SK-N-SH (cell line): ENCODE data around the gene NEGR1. TPM values are rescaled to one million over a fixed set of nuclear protein-coding genes. Genes with fewer than 3 reads are reported as not detected.

ENCODE experiments used
- CTCF ChIA-PET: fragments of 300-600, 350-600 bp; formaldehyde crosslinking; extraction: SDS; loops from one replicate; lab custom pipeline; 2021; lab: Yijun Ruan, JAX
- POLR2A ChIA-PET: fragments of 350-600 bp; sonication (Branson Sonifier 250); formaldehyde crosslinking; extraction: SDS; loops from one replicate; lab custom pipeline; 2020; ENCODE audit warnings: antibody characterized with exemption, inconsistent platforms; lab: Yijun Ruan, JAX
- DNase-seq: peaks from one replicate; pipeline ENCODE4 v3.0.0; 2012
- H2AFZ ChIP-seq: fragments of 200-600 bp; sonication (generic); 2 replicates; pipeline ENCODE4 v1.8.1; 2016; ENCODE audit warnings: antibody characterized with exemption, mild to moderate bottlenecking, low read depth
- H3F3A ChIP-seq: fragments of 200-600 bp; sonication (generic); replicated peaks from 2 replicates; pipeline ENCODE3; 2016; ENCODE audit warnings: antibody characterized with exemption, mild to moderate bottlenecking; ENCODE audit not compliant: insufficient read depth
- H3K27ac ChIP-seq, 2 experiments: fragments of 200-500 bp in 1 of 2; fragments of 200-600 bp in 1 of 2; sonication (Bioruptor generic) in 1 of 2; sonication (generic), shearing (Covaris generic) in 1 of 2; 2 replicates each; pipeline versions ENCODE4 v1.5.1 to v1.6.1; 2014 to 2016; ENCODE audit warnings: low read depth in 2 of 2, inconsistent platforms in 1 of 2, low read length in 1 of 2, mild to moderate bottlenecking in 1 of 2, mixed read lengths in 1 of 2
- H3K27me3 ChIP-seq: fragments of 200-600 bp; sonication (generic), shearing (Covaris generic); 2 replicates; pipeline ENCODE4 v1.6.1; 2016; ENCODE audit warnings: mixed run types; ENCODE audit not compliant: insufficient read depth
- H3K36me3 ChIP-seq, 2 experiments: fragments of 200-500 bp in 1 of 2; fragments of 200-600 bp in 1 of 2; sonication (Bioruptor generic) in 1 of 2; sonication (generic) in 1 of 2; replicated peaks in 1 of 2; 2 replicates each; pipeline versions ENCODE3 to v1.5.1; 2014 to 2016; ENCODE audit warnings: low read length in 1 of 2, mild to moderate bottlenecking in 1 of 2; ENCODE audit not compliant: insufficient read depth in 2 of 2, control insufficient read depth in 1 of 2
- H3K4me1 ChIP-seq, 2 experiments: fragments of 200-500 bp in 1 of 2; fragments of 200-600 bp in 1 of 2; sonication (Bioruptor generic) in 1 of 2; sonication (generic), shearing (Covaris generic) in 1 of 2; 2 replicates each; pipeline versions ENCODE4 v1.5.1 to v1.6.1; 2014 to 2016; ENCODE audit warnings: low read depth in 1 of 2, low read length in 1 of 2, mixed run types in 1 of 2; ENCODE audit not compliant: insufficient read depth in 2 of 2, control insufficient read depth in 1 of 2
- H3K4me2 ChIP-seq: fragments of 200-600 bp; sonication (generic), shearing (Covaris generic); 2 replicates; pipeline ENCODE4 v1.6.1; 2017; ENCODE audit warnings: mixed run types
- H3K4me3 ChIP-seq, 2 experiments: fragments of 200-500 bp in 1 of 2; fragments of 200-600 bp in 1 of 2; sonication (Bioruptor generic) in 1 of 2; sonication (generic), shearing (Covaris generic) in 1 of 2; 2 replicates each; pipeline versions ENCODE4 v1.5.1 to v1.8.1; 2014 to 2016; ENCODE audit warnings: low read depth in 2 of 2, inconsistent platforms in 1 of 2, low read length in 1 of 2, mild to moderate bottlenecking in 1 of 2, mixed read lengths in 1 of 2, moderate library complexity in 1 of 2
- H3K79me2 ChIP-seq: fragments of 200-600 bp; sonication (generic); 2 replicates; pipeline ENCODE4 v1.8.1; 2017; ENCODE audit warnings: mild to moderate bottlenecking; ENCODE audit not compliant: insufficient read depth
- H3K9ac ChIP-seq: fragments of 200-600 bp; sonication (generic); 2 replicates; pipeline ENCODE4 v1.6.1; 2017; ENCODE audit warnings: mixed run types
- H3K9me2 ChIP-seq: fragments of 200-600 bp; sonication (generic); 2 replicates; pipeline ENCODE4 v1.6.1; 2017; ENCODE audit warnings: mixed run types
- H3K9me3 ChIP-seq: fragments of 200-600 bp; sonication (generic); 2 replicates; pipeline ENCODE4 v1.6.1; 2017; ENCODE audit warnings: mixed run types, mild to moderate bottlenecking, moderate library complexity
- H4K20me1 ChIP-seq: fragments of 200-600 bp; sonication (generic); 2 replicates; pipeline ENCODE4 v1.6.1; 2017; ENCODE audit warnings: mild to moderate bottlenecking, mixed run types; ENCODE audit not compliant: insufficient read depth
- CTCF ChIP-seq: fragments of 200-600 bp; sonication (generic); IDR thresholded peaks from 2 replicates; pipeline ENCODE4 v1.6.1; 2017; ENCODE audit warnings: antibody characterized with exemption, mild to moderate bottlenecking, moderate library complexity
- ELF1 ChIP-seq: IDR thresholded peaks from 2 replicates; pipeline ENCODE4 v1.4.0; 2012
- EP300 ChIP-seq, 2 experiments: IDR thresholded peaks; 2 replicates each; pipeline versions ENCODE4 v1.4.0 to v1.6.1; 2012; ENCODE audit warnings: borderline replicate concordance in 1 of 2, low read depth in 1 of 2, low read length in 1 of 2
- EZH2phosphoT487 ChIP-seq: fragments of 200-600 bp; sonication (generic); IDR thresholded peaks from 2 replicates; pipeline ENCODE4 v1.6.1; 2017; ENCODE audit warnings: low read depth, mixed run types, mild to moderate bottlenecking, antibody characterized with exemption, moderate library complexity, borderline replicate concordance
- FOXM1 ChIP-seq: IDR thresholded peaks from 2 replicates; pipeline ENCODE4 v1.4.0; 2012; ENCODE audit warnings: low read depth, mild to moderate bottlenecking
- JUND ChIP-seq: IDR thresholded peaks from 2 replicates; pipeline ENCODE4 v1.4.0; 2012
- MAX ChIP-seq: IDR thresholded peaks from 2 replicates; pipeline ENCODE4 v1.4.0; 2012; ENCODE audit warnings: low read depth
- NFIC ChIP-seq: IDR thresholded peaks from 2 replicates; pipeline ENCODE4 v1.4.0; 2012; ENCODE audit warnings: borderline replicate concordance
- NRF1 ChIP-seq: IDR thresholded peaks from 2 replicates; pipeline ENCODE4 v1.6.1; 2012; ENCODE audit warnings: low read depth, mild to moderate bottlenecking, low read length
- POLR2AphosphoS5 ChIP-seq: IDR thresholded peaks from 2 replicates; pipeline ENCODE4 v1.6.1; 2012; ENCODE audit warnings: low read depth, low read length
- RCOR1 ChIP-seq: fragments of 150-350 bp; IDR thresholded peaks from 2 replicates; pipeline ENCODE4 v1.6.1; 2017; ENCODE audit warnings: antibody characterized with exemption, low read length
- SIN3A ChIP-seq: IDR thresholded peaks from 2 replicates; pipeline ENCODE4 v1.6.1; 2012; ENCODE audit warnings: low read depth, mild to moderate bottlenecking, low read length, moderate library complexity, borderline replicate concordance
- TCF12 ChIP-seq: IDR thresholded peaks from 2 replicates; pipeline ENCODE4 v1.4.0; 2012
- TEAD4 ChIP-seq: IDR thresholded peaks from 2 replicates; pipeline ENCODE4 v1.4.0; 2012; ENCODE audit warnings: mild to moderate bottlenecking, borderline replicate concordance; ENCODE audit not compliant: insufficient read depth
- USF1 ChIP-seq: IDR thresholded peaks from 2 replicates; pipeline ENCODE4 v1.4.0; 2012; ENCODE audit warnings: low read depth, borderline replicate concordance
- YY1 ChIP-seq: IDR thresholded peaks from 2 replicates; pipeline ENCODE4 v1.4.0; 2012; ENCODE audit warnings: low read depth, mild to moderate bottlenecking
- WGBS: methylation state at CpG from one replicate; pipeline ENCODE4 v1.1.6; 2017; ENCODE audit warnings: low lambda C conversion rate; 5-methylcytosine and 5-hydroxymethylcytosine counted together
- polyA plus RNA-seq, 3 experiments: library from polyadenylated mRNA; depleted of rRNA; stranded (reverse); fragments of >200 nt; gene quantifications; 2 replicates each; pipeline ENCODE4 v1.2.3, GENCODE V29; 2012

NEGR1 gene
- polyA plus RNA-seq, 1 of the 3 experiments (the other 2 are of a cell fraction): 0.21 TPM

GRCh38 chr1:71548398-71548890 is 733.9 kb downstream of the NEGR1 start:
- H3K9ac ChIP-seq: no peak overlapping the region
- no peaks in the 10 kb centered on the region for H3K9me2 ChIP-seq
- CTCF ChIA-PET: no interaction called here
- H3K36me3 ChIP-seq: no peaks in the 10 kb centered on the region
- no peak for TF ChIP-seq EZH2phosphoT487
- TF ChIP-seq TEAD4: no peak
- TF ChIP-seq JUND: no peak
- TF ChIP-seq SIN3A: no peak
- TF ChIP-seq YY1: no peak
- no peak for TF ChIP-seq MAX
- no peak for TF ChIP-seq NRF1
- no peak for TF ChIP-seq EP300 (IDR thresholded peaks at IDR 0.05; ENCODE audit: borderline replicate concordance in 1 of 2, low read depth in 1 of 2, low read length in 1 of 2)
- TF ChIP-seq FOXM1: no peak
- no peak for TF ChIP-seq TCF12
- no peak for TF ChIP-seq ELF1
- TF ChIP-seq POLR2AphosphoS5: no peak
- POLR2A ChIA-PET: no interaction called here
- H3K27ac ChIP-seq: no peak overlapping the region
- no peak overlapping the region for H3K4me2 ChIP-seq
- H3K9me3 ChIP-seq: no peaks in the 10 kb centered on the region
- no peaks in the 10 kb centered on the region for H4K20me1 ChIP-seq
- 70% methylated on average over 7 of the region's 7 CpGs for WGBS
- no peak overlapping the region for H3K4me3 ChIP-seq
- H2AFZ ChIP-seq: no peak overlapping the region
- H3K27me3 ChIP-seq: no peaks in the 10 kb centered on the region
- no peak for DNase-seq
- no peaks in the 10 kb centered on the region for H3K79me2 ChIP-seq
- no peaks in the 10 kb centered on the region for H3F3A ChIP-seq
- peaks cover 0 to 3% of the 10 kb centered on the region in 2 experiments; a peak in 2 of 4 replicates for H3K4me1 ChIP-seq

GRCh38 chr1:71542155-71542554 is 740.2 kb downstream of the NEGR1 start:
- DNase-seq: no peak
- H3K79me2 ChIP-seq: no peaks in the 10 kb centered on the region
- no peaks in the 10 kb centered on the region for H4K20me1 ChIP-seq
- POLR2A ChIA-PET: no interaction called here
- no peak overlapping the region for H2AFZ ChIP-seq
- WGBS: 48% methylated on average over 3 of the region's 3 CpGs
- no peaks in the 10 kb centered on the region for H3K9me3 ChIP-seq
- CTCF ChIA-PET: interaction anchor here (1.1 kb wide), 1 partner anchor 45 kb away, joined by 3 read pairs; no protein-coding TSS in a partner anchor
- H3K27me3 ChIP-seq: no peaks in the 10 kb centered on the region
- no peaks in the 10 kb centered on the region for H3K4me1 ChIP-seq
- no peaks in the 10 kb centered on the region for H3K9me2 ChIP-seq
- TF ChIP-seq ELF1 (no peak), POLR2AphosphoS5 (no peak), NFIC (no peak), EP300 (IDR thresholded peaks at IDR 0.05; ENCODE audit: borderline replicate concordance in 1 of 2, low read depth in 1 of 2, low read length in 1 of 2) (no peak), JUND (no peak), USF1 (no peak), CTCF (no peak), RCOR1 (no peak)
- H3K4me3 ChIP-seq: no peak overlapping the region
- no peak overlapping the region for H3K4me2 ChIP-seq
- H3K27ac ChIP-seq: no peak overlapping the region
- H3K36me3 ChIP-seq: no peaks in the 10 kb centered on the region
- no peak overlapping the region for H3K9ac ChIP-seq
- no peaks in the 10 kb centered on the region for H3F3A ChIP-seq
